OCI-LY3 (cell line): ENCODE measurements around the gene APOBEC3H.
"Not testable (repeated sequence)": the region's sequence is repeated elsewhere in the genome, so short reads cannot be mapped to it uniquely, and the experiment has no call there.

Experiments used
- EZH2phosphoT487 ChIP-seq: fragments of 200-600 bp; shearing (Covaris generic); IDR thresholded peaks from 2 replicates; pipeline ENCODE4 v1.6.1; 2018; ENCODE audit warnings: antibody characterized with exemption, mixed run types, low read depth
- TF ChIP-seq, protein P1 (sequence below): fragments of 200-600, 300-600 bp; sonication (generic); IDR thresholded peaks from 2 replicates; pipeline ENCODE4 v1.5.1; 2014; ENCODE audit warnings: antibody characterized with exemption, low read length, low read depth

DNA sequence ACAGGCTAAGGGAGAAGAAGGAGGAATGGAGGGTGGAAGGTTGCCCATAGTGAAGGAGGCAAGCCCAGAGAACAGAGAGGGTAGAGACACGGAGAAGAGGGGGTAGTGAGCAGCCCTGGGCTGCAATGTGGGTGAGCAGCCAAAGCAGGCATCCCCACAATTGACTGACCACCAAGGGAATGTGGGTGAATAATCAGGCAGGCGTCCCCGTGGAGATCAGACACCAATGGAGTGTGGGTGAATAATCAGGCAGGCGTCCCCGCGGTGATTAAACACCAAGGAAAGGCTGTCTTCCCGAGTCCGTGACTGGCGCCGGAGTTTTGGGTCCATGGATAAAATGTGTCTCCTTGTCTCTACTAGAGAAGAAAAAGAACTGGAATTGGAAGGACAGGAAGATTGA, 35.1 kb upstream of the APOBEC3H start:
- TF ChIP-seq, protein P1, sequence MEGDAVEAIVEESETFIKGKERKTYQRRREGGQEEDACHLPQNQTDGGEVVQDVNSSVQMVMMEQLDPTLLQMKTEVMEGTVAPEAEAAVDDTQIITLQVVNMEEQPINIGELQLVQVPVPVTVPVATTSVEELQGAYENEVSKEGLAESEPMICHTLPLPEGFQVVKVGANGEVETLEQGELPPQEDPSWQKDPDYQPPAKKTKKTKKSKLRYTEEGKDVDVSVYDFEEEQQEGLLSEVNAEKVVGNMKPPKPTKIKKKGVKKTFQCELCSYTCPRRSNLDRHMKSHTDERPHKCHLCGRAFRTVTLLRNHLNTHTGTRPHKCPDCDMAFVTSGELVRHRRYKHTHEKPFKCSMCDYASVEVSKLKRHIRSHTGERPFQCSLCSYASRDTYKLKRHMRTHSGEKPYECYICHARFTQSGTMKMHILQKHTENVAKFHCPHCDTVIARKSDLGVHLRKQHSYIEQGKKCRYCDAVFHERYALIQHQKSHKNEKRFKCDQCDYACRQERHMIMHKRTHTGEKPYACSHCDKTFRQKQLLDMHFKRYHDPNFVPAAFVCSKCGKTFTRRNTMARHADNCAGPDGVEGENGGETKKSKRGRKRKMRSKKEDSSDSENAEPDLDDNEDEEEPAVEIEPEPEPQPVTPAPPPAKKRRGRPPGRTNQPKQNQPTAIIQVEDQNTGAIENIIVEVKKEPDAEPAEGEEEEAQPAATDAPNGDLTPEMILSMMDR = not testable (repeated sequence)
- TF ChIP-seq EZH2phosphoT487 = not testable (repeated sequence)
